ENCODE measurements around the gene HSD17B7. TPM values are rescaled to one million over a fixed set of nuclear protein-coding genes. Genes with fewer than 3 reads are reported as not detected.

Gene HSD17B7
- polyA plus RNA-seq, 1 donor (not counting 4 experiments of a cell fraction or from before 2014, with no cell fraction given), result 44.7 TPM

DNA sequence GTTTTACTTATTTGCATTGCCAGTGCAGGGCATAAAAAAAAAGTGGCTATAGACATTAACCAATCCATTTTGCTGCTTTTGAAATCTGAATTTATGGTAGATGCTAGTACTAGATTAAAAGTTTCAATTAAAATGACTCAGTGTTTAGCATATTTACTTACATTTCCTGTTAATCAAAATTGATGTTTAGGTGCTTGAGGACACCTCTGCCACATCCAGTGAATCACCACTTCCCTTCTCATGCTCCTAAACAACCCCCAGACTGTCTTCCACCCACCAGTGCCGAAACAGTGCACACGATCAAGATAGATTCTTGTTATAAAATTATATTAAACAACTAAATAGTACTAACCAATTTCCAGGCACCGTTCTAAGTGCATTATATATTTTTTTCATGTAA, 32.7 kb downstream of the HSD17B7 start:
- Histone ChIP-seq H3K9me3 (ENCODE audit: control insufficient read depth, low read depth, low read length) (no peaks in the 10 kb centered on the region), H3K4me1 (ENCODE audit: control insufficient read depth, extremely low read depth, insufficient read depth, low read length) (peaks cover 16% of the 10 kb centered on the region), H3K4me3 (ENCODE audit: control insufficient read depth in 2 of 3, extremely low read depth in 1 of 3, insufficient read depth in 2 of 3, low read depth in 1 of 3, low read length in 3 of 3) (no peak overlapping the region), H3K9ac (ENCODE audit: control insufficient read depth, extremely low read depth, insufficient read depth, low read length) (no peak overlapping the region), H3K9me1 (ENCODE audit: control insufficient read depth, extremely low read depth, insufficient read depth, low read length) (peaks cover 3% of the 10 kb centered on the region), H3K27me3 (ENCODE audit: control insufficient read depth, extremely low read depth, insufficient read depth, low read length) (no peaks in the 10 kb centered on the region), H4K20me1 (ENCODE audit: control insufficient read depth, extremely low read depth, insufficient read depth, low read length) (no peaks in the 10 kb centered on the region), H3K4me2 (ENCODE audit: control insufficient read depth, extremely low read depth, insufficient read depth, low read depth, low read length) (peak overlapping the region; percentile 84), H2AFZ (ENCODE audit: control insufficient read depth, low read length) (no peak overlapping the region), H3K27ac (ENCODE audit: control insufficient read depth, insufficient read depth, low read length) (no peak overlapping the region), H3K79me2 (ENCODE audit: control insufficient read depth, insufficient read depth, low read length) (no peaks in the 10 kb centered on the region), H3K36me3 (ENCODE audit: control insufficient read depth in 2 of 2, extremely low read depth in 1 of 2, insufficient read depth in 2 of 2, low read length in 2 of 2) (no peaks in the 10 kb centered on the region)
- no peak for FAIRE-seq
- dilution Hi-C loops (cut with MboI; ENCODE audit: extremely low pct_ligation_motif_present, low sequenced_read_pairs), result no loop called here
- no peak for TF ChIP-seq EZH2 (IDR thresholded peaks at IDR 0.05; ENCODE audit: low read length)
- TF ChIP-seq, protein P1, sequence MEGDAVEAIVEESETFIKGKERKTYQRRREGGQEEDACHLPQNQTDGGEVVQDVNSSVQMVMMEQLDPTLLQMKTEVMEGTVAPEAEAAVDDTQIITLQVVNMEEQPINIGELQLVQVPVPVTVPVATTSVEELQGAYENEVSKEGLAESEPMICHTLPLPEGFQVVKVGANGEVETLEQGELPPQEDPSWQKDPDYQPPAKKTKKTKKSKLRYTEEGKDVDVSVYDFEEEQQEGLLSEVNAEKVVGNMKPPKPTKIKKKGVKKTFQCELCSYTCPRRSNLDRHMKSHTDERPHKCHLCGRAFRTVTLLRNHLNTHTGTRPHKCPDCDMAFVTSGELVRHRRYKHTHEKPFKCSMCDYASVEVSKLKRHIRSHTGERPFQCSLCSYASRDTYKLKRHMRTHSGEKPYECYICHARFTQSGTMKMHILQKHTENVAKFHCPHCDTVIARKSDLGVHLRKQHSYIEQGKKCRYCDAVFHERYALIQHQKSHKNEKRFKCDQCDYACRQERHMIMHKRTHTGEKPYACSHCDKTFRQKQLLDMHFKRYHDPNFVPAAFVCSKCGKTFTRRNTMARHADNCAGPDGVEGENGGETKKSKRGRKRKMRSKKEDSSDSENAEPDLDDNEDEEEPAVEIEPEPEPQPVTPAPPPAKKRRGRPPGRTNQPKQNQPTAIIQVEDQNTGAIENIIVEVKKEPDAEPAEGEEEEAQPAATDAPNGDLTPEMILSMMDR (optimal IDR thresholded peaks at IDR 0.05 in 1 of 3, IDR thresholded peaks at IDR 0.05 in 1 of 3, conservative IDR thresholded peaks at IDR 0.05 in 1 of 3; ENCODE audit: extremely low read depth in 1 of 3, insufficient read depth in 2 of 3, low read length in 3 of 3), result no peak
- DNase-seq (ENCODE audit: low read depth, low spot score), result no peak

DNA sequence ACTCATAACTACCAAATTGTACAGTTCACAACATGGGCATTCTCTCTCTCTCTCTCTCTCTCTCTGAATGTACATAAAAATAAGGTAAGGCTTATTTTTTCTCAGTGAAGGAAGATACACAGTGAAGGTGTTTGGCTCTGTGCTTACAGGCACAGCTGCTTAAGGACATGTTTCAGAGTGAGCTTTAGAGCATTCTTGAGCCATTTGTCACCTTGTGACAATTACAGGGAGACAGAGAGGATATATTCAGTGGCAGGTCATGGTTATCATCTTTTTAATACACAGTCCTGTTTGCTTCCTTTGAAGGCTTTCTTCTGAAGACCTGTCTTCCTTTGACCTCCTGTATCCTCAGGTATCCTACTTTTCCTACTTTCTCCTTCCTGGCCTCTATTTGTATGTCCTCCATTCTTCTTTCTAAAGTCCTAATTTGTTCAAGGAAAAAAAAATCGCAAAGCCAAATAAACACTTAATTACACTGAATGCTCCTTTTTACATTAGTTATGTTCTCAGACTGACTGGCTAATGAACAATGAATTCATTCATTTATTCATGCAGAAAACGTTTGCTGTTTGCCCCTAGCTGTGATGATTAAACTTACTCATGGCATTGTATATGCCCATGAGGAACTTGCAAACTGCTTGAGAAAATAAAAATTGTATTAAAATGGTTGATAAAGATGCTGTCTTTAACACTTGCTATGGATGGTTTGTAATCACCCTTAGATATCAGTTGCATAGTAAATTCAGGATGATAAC, 33.4 kb downstream of the HSD17B7 start:
- H3K36me3 ChIP-seq (ENCODE audit: control insufficient read depth in 2 of 2, extremely low read depth in 1 of 2, insufficient read depth in 2 of 2, low read length in 2 of 2), result no peaks in the 10 kb centered on the region
- peaks cover 3% of the 10 kb centered on the region for H3K9me1 ChIP-seq (ENCODE audit: control insufficient read depth, extremely low read depth, insufficient read depth, low read length)
- H3K4me2 ChIP-seq (ENCODE audit: control insufficient read depth, extremely low read depth, insufficient read depth, low read depth, low read length), result no peak overlapping the region
- H3K27ac ChIP-seq (ENCODE audit: control insufficient read depth, insufficient read depth, low read length), result no peak overlapping the region
- DNase-seq (ENCODE audit: low read depth, low spot score), result no peak
- H2AFZ ChIP-seq (ENCODE audit: control insufficient read depth, low read length), result no peak overlapping the region
- no peak for FAIRE-seq
- no peak overlapping the region for H3K9ac ChIP-seq (ENCODE audit: control insufficient read depth, extremely low read depth, insufficient read depth, low read length)
- no peaks in the 10 kb centered on the region for H3K27me3 ChIP-seq (ENCODE audit: control insufficient read depth, extremely low read depth, insufficient read depth, low read length)
- dilution Hi-C loops (cut with MboI; ENCODE audit: extremely low pct_ligation_motif_present, low sequenced_read_pairs), result no loop called here
- no peak for TF ChIP-seq EZH2 (IDR thresholded peaks at IDR 0.05; ENCODE audit: low read length)
- TF ChIP-seq, protein P1 (optimal IDR thresholded peaks at IDR 0.05 in 1 of 3, IDR thresholded peaks at IDR 0.05 in 1 of 3, conservative IDR thresholded peaks at IDR 0.05 in 1 of 3; ENCODE audit: extremely low read depth in 1 of 3, insufficient read depth in 2 of 3, low read length in 3 of 3), result no peak
- no peaks in the 10 kb centered on the region for H4K20me1 ChIP-seq (ENCODE audit: control insufficient read depth, extremely low read depth, insufficient read depth, low read length)
- no peaks in the 10 kb centered on the region for H3K9me3 ChIP-seq (ENCODE audit: control insufficient read depth, low read depth, low read length)
- peaks cover 16% of the 10 kb centered on the region for H3K4me1 ChIP-seq (ENCODE audit: control insufficient read depth, extremely low read depth, insufficient read depth, low read length)
- H3K4me3 ChIP-seq (ENCODE audit: control insufficient read depth in 2 of 3, extremely low read depth in 1 of 3, insufficient read depth in 2 of 3, low read depth in 1 of 3, low read length in 3 of 3), result no peak overlapping the region
- H3K79me2 ChIP-seq (ENCODE audit: control insufficient read depth, insufficient read depth, low read length), result no peaks in the 10 kb centered on the region

Measured in keratinocyte (primary cell).